ENCODE results near the gene CYP27C1.
"Not testable (repeated sequence)": the region's sequence is repeated elsewhere in the genome, so short reads cannot be mapped to it uniquely, and the experiment has no call there.

GRCh38 chr2:127224135-127224534 lies 4.0 kb upstream of the CYP27C1 start:
- TF ChIP-seq POLR2A, CTCF (IDR thresholded peaks at IDR 0.05): not testable (repeated sequence)
